22Rv1 (cell line): ENCODE results near the gene MN1.

Experiments used
- CTCF ChIP-seq: fragments of 450-650 bp; IDR thresholded peaks from 2 replicates; pipeline ENCODE4 v1.5.1; 2017; ENCODE audit warnings: mild to moderate bottlenecking
- ZFX ChIP-seq: fragments of 450-650 bp; IDR thresholded peaks from 2 replicates; pipeline ENCODE4 v1.6.1; 2017; ENCODE audit warnings: antibody characterized with exemption, borderline replicate concordance

- TF ChIP-seq CTCF (no peak), ZFX (no peak)
These were observed 7.1 kb upstream of the MN1 start for GRCh38 chr22:27808451-27809225.
